GM23248 (cell line): ENCODE measurements around the gene CREB3L2. TPM values are rescaled to one million over a fixed set of nuclear protein-coding genes. Genes with fewer than 3 reads are reported as not detected.
A peak's percentile ranks its signal among the peaks of the same experiment; 100 is the strongest.

Experiments
- DNase-seq: peaks from one replicate; pipeline ENCODE4 v3.0.0-alpha.2; 2015
- H2AFZ ChIP-seq: fragments of 200-600 bp; sonication (generic); 2 replicates; pipeline ENCODE4 v1.6.1; 2016; ENCODE audit warnings: antibody characterized with exemption
- H3F3A ChIP-seq: fragments of 200-600 bp; sonication (generic); 2 replicates; pipeline ENCODE4 v1.6.1; 2016; ENCODE audit warnings: mild to moderate bottlenecking, antibody characterized with exemption, mixed run types; ENCODE audit not compliant: insufficient read depth
- H3K27ac ChIP-seq: fragments of 200-600 bp; sonication (generic); 2 replicates; pipeline ENCODE4 v1.5.1; 2016; ENCODE audit warnings: mild to moderate bottlenecking
- H3K27me3 ChIP-seq: fragments of 200-600 bp; sonication (generic); replicated peaks from 2 replicates; pipeline ENCODE4 v1.6.1; 2016; ENCODE audit warnings: mild to moderate bottlenecking; ENCODE audit not compliant: insufficient read depth
- H3K36me3 ChIP-seq: fragments of 200-600 bp; sonication (generic); 2 replicates; pipeline ENCODE4 v1.6.1; 2016; ENCODE audit warnings: low read depth, mild to moderate bottlenecking
- H3K4me1 ChIP-seq: fragments of 200-600 bp; sonication (generic); 2 replicates; pipeline ENCODE4 v1.6.1; 2016; ENCODE audit warnings: mild to moderate bottlenecking; ENCODE audit not compliant: insufficient read depth
- H3K4me2 ChIP-seq: fragments of 200-600 bp; sonication (generic); one replicate; pipeline ENCODE4 v1.6.1; 2016; ENCODE audit warnings: mild to moderate bottlenecking; ENCODE audit not compliant: unreplicated experiment
- H3K4me3 ChIP-seq: fragments of 200-600 bp; sonication (generic); 2 replicates; pipeline ENCODE4 v1.5.1; 2016; ENCODE audit warnings: mild to moderate bottlenecking
- H3K79me2 ChIP-seq: fragments of 200-600 bp; sonication (generic); 2 replicates; pipeline ENCODE4 v1.6.1; 2016; ENCODE audit warnings: mild to moderate bottlenecking; ENCODE audit not compliant: insufficient read depth
- H3K9ac ChIP-seq: fragments of 200-600 bp; sonication (generic); 2 replicates; pipeline ENCODE4 v1.6.1; 2016; ENCODE audit warnings: mild to moderate bottlenecking
- H3K9me2 ChIP-seq: fragments of 200-600 bp; sonication (generic); 2 replicates; pipeline ENCODE4 v1.6.1; 2016; ENCODE audit warnings: mixed run types, mild to moderate bottlenecking, moderate library complexity; ENCODE audit not compliant: insufficient read depth
- H3K9me3 ChIP-seq: fragments of 200-600 bp; sonication (generic); one replicate; pipeline ENCODE4 v1.6.1; 2017; ENCODE audit warnings: low read depth
- H4K20me1 ChIP-seq: fragments of 200-600 bp; sonication (generic); 2 replicates; pipeline ENCODE4 v1.6.0; 2016; ENCODE audit not compliant: insufficient read depth
- EZH2 ChIP-seq: fragments of 200-600 bp; sonication (generic); IDR thresholded peaks from 2 replicates; pipeline ENCODE4 v1.6.1; 2018; ENCODE audit warnings: antibody characterized with exemption, mild to moderate bottlenecking; ENCODE audit not compliant: insufficient read depth, poor library complexity, severe bottlenecking
- EZH2phosphoT487 ChIP-seq: fragments of 200-600 bp; sonication (generic); IDR thresholded peaks from 2 replicates; pipeline ENCODE4 v1.6.1; 2018; ENCODE audit warnings: antibody characterized with exemption, moderate library complexity, mild to moderate bottlenecking, low read depth; ENCODE audit not compliant: insufficient read depth
- WGBS, 2 experiments: methylation state at CpG; one replicate each; pipeline ENCODE4 v1.1.6; 2015 to 2017; ENCODE audit warnings: low lambda C conversion rate in 2 of 2, low coverage in 1 of 2; ENCODE audit errors: missing lambda C conversion rate in 2 of 2; 5-methylcytosine and 5-hydroxymethylcytosine counted together
- in situ Hi-C: fragments of 300-500 bp; cut with MboI; formaldehyde crosslinking; loops from 2 replicates; pipeline ENCODE4 v1.15.0; 2020
- polyA plus RNA-seq: library from polyadenylated mRNA; unstranded; fragments of >200 nt; fragmentation: Nextera tagmentation; extraction: Ambion mirVana; gene quantifications from 2 replicates; pipeline ENCODE4 v1.2.1, GENCODE V29; 2016
- total RNA-seq: library from RNA; depleted of rRNA; stranded (reverse); fragments of >200 nt; shearing (Covaris generic); gene quantifications from 2 replicates; pipeline ENCODE4 v1.2.3, GENCODE V29; 2014

Gene CREB3L2
- total and polyA plus RNA-seq, 2 experiments from 2014 or later = 43.7 to 53.7 TPM

DNA sequence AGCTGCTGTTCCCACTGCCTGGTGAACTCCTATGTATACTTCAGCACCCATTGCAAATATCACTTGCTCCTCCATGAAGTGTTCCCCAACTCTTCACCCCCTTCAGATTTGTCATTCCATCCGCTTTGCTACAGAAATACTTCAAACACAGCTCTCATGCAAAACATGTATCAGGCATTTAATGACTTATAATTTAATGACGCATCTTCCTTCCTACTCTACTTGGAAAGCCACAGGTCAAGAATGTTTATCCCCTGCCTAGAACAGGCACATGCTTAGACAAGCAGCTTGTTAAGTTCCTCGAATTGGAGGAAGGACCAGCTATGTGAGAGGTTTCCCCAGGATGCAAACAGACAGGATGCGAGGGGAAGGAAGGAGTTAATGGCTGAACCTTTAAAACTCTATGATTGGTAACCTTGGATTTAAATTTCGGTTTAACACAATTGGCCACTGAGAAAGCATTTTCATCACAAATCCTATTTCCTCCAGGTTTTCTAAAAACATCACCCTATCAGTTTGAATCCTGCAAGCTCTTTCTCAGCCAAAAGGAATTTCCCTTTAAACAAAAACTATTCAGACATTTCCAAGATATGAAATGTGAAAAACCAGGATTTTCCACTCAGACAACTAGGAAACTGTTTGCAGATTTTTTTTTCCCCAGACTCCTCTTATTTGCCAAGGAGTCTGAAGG lies 11.5 kb downstream of the CREB3L2 start:
- peak overlapping the region; percentile 62 for H3K4me3 ChIP-seq
- peak overlapping the region; percentile 90 for H3K4me2 ChIP-seq
- DNase-seq = peak; percentile 92
- H3K27me3 ChIP-seq = no peaks in the 10 kb centered on the region
- H3K4me1 ChIP-seq = peaks cover 79% of the 10 kb centered on the region
- no peaks in the 10 kb centered on the region for H4K20me1 ChIP-seq
- H2AFZ ChIP-seq = no peak overlapping the region
- TF ChIP-seq EZH2 (no peak), EZH2phosphoT487 (peak; percentile 75; the same call in 1 of the 2 replicates)
- in situ Hi-C loops = no loop called here
- no peaks in the 10 kb centered on the region for H3K9me3 ChIP-seq
- 1 to 3% methylated on average over 5 of the region's 5 CpGs for WGBS, 2 experiments
- H3K79me2 ChIP-seq = peaks cover 97% of the 10 kb centered on the region
- peaks cover 5% of the 10 kb centered on the region; the same call in 1 of the 2 replicates for H3K36me3 ChIP-seq
- H3K9ac ChIP-seq = peak overlapping the region; percentile 77
- no peaks in the 10 kb centered on the region for H3K9me2 ChIP-seq
- peaks cover 85% of the 10 kb centered on the region for H3F3A ChIP-seq
- peak overlapping the region; percentile 94 for H3K27ac ChIP-seq

DNA sequence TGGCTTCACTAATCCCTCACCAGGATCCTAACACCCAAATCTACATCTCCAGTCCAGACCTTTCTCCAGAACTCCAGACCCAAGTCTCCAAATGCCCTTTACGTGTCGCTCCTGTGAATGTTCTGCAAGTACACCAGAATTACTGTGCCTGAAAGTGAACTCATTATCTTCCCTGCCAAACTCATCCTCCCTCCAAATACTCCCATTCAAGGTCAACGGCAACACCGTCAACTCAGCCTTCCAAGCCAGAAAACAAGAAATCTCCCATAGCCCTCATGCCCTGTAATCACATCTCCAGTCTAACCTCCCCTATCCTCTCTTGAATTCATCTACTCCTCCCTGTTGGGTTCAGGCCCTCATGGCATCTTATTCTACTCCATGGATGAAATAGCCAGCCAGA lies 12.3 kb downstream of the CREB3L2 start:
- Histone ChIP-seq H3K4me2 (peak overlapping the region; percentile 21), H2AFZ (no peak overlapping the region), H3F3A (peaks cover 86% of the 10 kb centered on the region), H3K27ac (peak overlapping the region; percentile 94), H3K9ac (peak overlapping the region; percentile 77; the same call in 1 of the 2 replicates), H3K4me1 (peaks cover 85% of the 10 kb centered on the region), H4K20me1 (no peaks in the 10 kb centered on the region), H3K36me3 (peaks cover 6% of the 10 kb centered on the region; the same call in 1 of the 2 replicates), H3K4me3 (no peak overlapping the region), H3K79me2 (peaks cover 97% of the 10 kb centered on the region), H3K9me3 (no peaks in the 10 kb centered on the region), H3K9me2 (no peaks in the 10 kb centered on the region), H3K27me3 (no peaks in the 10 kb centered on the region)
- in situ Hi-C loops = no loop called here
- 60 to 66% methylated on average over 4 of the region's 4 CpGs for WGBS, 2 experiments
- no peak for TF ChIP-seq EZH2phosphoT487
- no peak for TF ChIP-seq EZH2
- no peak for DNase-seq

DNA sequence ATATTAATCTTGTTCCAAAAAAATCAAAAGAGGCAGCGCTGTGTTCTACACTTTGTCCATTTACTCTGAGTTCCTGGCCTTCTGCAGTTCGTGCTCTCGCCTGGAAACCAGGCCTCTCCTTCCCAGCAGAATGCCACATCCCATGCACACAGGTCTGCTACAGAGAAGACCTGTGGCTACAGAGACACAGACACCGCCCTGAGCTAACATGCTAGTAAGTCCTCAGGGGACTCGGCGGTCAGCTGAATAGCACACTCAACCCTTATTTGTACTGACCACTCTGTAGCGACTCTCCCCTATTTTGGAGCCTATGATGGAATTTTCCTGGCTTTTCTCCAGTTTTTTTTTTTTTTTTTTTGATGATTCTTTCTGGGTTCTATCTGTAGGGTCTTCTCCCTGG lies 12.8 kb downstream of the CREB3L2 start:
- Histone ChIP-seq H3K4me3 (no peak overlapping the region), H2AFZ (no peak overlapping the region), H3K4me2 (no peak overlapping the region), H3K9ac (no peak overlapping the region), H3K9me3 (no peaks in the 10 kb centered on the region), H3K79me2 (peaks cover 97% of the 10 kb centered on the region), H3F3A (peaks cover 85% of the 10 kb centered on the region), H4K20me1 (no peaks in the 10 kb centered on the region), H3K27me3 (no peaks in the 10 kb centered on the region), H3K36me3 (peaks cover 6% of the 10 kb centered on the region; the same call in 1 of the 2 replicates), H3K4me1 (peaks cover 87% of the 10 kb centered on the region), H3K9me2 (no peaks in the 10 kb centered on the region), H3K27ac (peak overlapping the region; percentile 94; the same call in 1 of the 2 replicates)
- TF ChIP-seq EZH2phosphoT487 (no peak), EZH2 (no peak)
- in situ Hi-C loops = no loop called here
- WGBS, 2 experiments = 91 to 92% methylated on average over 7 of the region's 7 CpGs
- no peak for DNase-seq

DNA sequence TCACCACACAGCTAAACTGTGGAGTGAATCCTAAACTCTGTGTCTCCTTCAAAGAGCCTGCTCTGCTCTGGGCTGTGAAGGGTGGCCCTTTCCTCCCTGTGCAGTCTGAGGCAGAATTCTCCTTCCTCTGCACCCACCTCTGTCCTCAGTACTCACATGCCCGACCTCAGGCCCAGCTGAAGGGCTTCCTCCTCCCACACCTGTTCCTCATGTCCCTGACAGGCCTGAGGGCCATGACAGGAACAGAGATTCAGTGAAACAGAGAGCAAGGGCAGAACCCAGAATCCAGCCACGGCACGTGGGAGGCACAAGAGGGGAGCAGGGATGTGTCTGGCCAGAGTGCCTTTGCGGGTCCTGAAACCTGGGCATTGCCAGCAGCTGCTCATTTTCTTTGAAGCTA lies 13.9 kb downstream of the CREB3L2 start:
- Histone ChIP-seq H3K36me3 (peaks cover 10% of the 10 kb centered on the region), H3K4me3 (no peak overlapping the region), H3F3A (peaks cover 82% of the 10 kb centered on the region), H3K9me2 (no peaks in the 10 kb centered on the region), H4K20me1 (no peaks in the 10 kb centered on the region), H3K27ac (peak overlapping the region; percentile 89), H2AFZ (no peak overlapping the region), H3K9ac (no peak overlapping the region), H3K27me3 (no peaks in the 10 kb centered on the region), H3K4me2 (no peak overlapping the region), H3K79me2 (peaks cover 97% of the 10 kb centered on the region), H3K9me3 (no peaks in the 10 kb centered on the region), H3K4me1 (peaks cover 87% of the 10 kb centered on the region)
- 73 to 76% methylated on average over 4 of the region's 4 CpGs for WGBS, 2 experiments
- no peak for DNase-seq
- TF ChIP-seq EZH2phosphoT487 (no peak), EZH2 (no peak)
- in situ Hi-C loops = no loop called here
